GM19452 (cell line): ENCODE data around the gene KRTAP4-16.
"Not testable (repeated sequence)": the region's sequence is repeated elsewhere in the genome, so short reads cannot be mapped to it uniquely, and the experiment has no call there.

Experiments
- ATAC-seq: cut with Tn5 transposase; IDR thresholded peaks from one replicate; pipeline ENCODE4 v1.9.1; 2021; ENCODE audit not compliant: unreplicated experiment

KRTAP4-16 gene

GRCh38 chr17:41076788-41077187 lies 25.2 kb downstream of the KRTAP4-16 start:
- ATAC-seq = no peak

GRCh38 chr17:41073676-41074075 lies 28.3 kb downstream of the KRTAP4-16 start:
- no peak for ATAC-seq

GRCh38 chr17:41071606-41072360 lies 30.2 kb downstream of the KRTAP4-16 start:
- ATAC-seq = no peak

- no peak for ATAC-seq
Observed at GRCh38 chr17:41069031-41069430, 33.0 kb downstream of the KRTAP4-16 start.

- no peak for ATAC-seq
Observed at GRCh38 chr17:41067281-41067680, 34.7 kb downstream of the KRTAP4-16 start.

- ATAC-seq = no peak
Observed at GRCh38 chr17:41065829-41066624, 36.0 kb downstream of the KRTAP4-16 start, which contains the start of gene KRTAP2-4. Gene KRTAP2-4 (minus strand): TSS chr17:41065879. CDS start chr17:41065845, 34 bp downstream.

GRCh38 chr17:41065016-41065689 lies 36.9 kb downstream of the KRTAP4-16 start:
- ATAC-seq = not testable (repeated sequence)

- ATAC-seq = no peak
Observed at GRCh38 chr17:41064301-41064700, 37.7 kb downstream of the KRTAP4-16 start.

GRCh38 chr17:41063449-41063848 lies 38.6 kb downstream of the KRTAP4-16 start:
- no peak for ATAC-seq

- no peak for ATAC-seq
Observed at GRCh38 chr17:41061964-41062363, 40.0 kb downstream of the KRTAP4-16 start.

- ATAC-seq = no peak
Observed at GRCh38 chr17:41060052-41060604, 41.9 kb downstream of the KRTAP4-16 start, which contains the start of gene KRTAP2-3. Gene KRTAP2-3 (minus strand): TSS chr17:41060114. CDS start chr17:41060050, 64 bp downstream.

- ATAC-seq = not testable (repeated sequence)
Observed at GRCh38 chr17:41059276-41060051, 42.5 kb downstream of the KRTAP4-16 start.

GRCh38 chr17:41058741-41059140 lies 43.3 kb downstream of the KRTAP4-16 start:
- ATAC-seq = no peak

- no peak for ATAC-seq
Observed at GRCh38 chr17:41057547-41057946, 44.5 kb downstream of the KRTAP4-16 start.

GRCh38 chr17:41055130-41055529 lies 46.9 kb downstream of the KRTAP4-16 start, which contains the start of gene KRTAP2-2:
Gene KRTAP2-2 (minus strand): TSS chr17:41055230. CDS start chr17:41055211, 19 bp downstream.
- not testable (repeated sequence) for ATAC-seq

GRCh38 chr17:41054556-41054955 lies 47.5 kb downstream of the KRTAP4-16 start:
- not testable (repeated sequence) for ATAC-seq

GRCh38 chr17:41054025-41054424 lies 48.0 kb downstream of the KRTAP4-16 start:
- ATAC-seq = no peak

- no peak for ATAC-seq
Observed at GRCh38 chr17:41052566-41052965, 49.4 kb downstream of the KRTAP4-16 start.
